Activated CD4-positive, CD25-positive, alpha-beta regulatory T cell treated with anti-CD3 and anti-CD28 coated beads, Interleukin-2, amount 50 U/mL, for 72 hours (primary cell): ENCODE results near the gene FLNB.

ENCODE experiments used
- DNase-seq: peaks from one replicate; pipeline ENCODE4 v3.0.0; 2021

Gene FLNB

GRCh38 chr3:58116985-58117384 lies 108.8 kb downstream of the FLNB start:
- no peak for DNase-seq

- no peak for DNase-seq
Measured at GRCh38 chr3:58117561-58118181, 109.4 kb downstream of the FLNB start.

GRCh38 chr3:58119186-58119585 lies 111.0 kb downstream of the FLNB start:
- no peak for DNase-seq

GRCh38 chr3:58120075-58120812 lies 112.0 kb downstream of the FLNB start:
- DNase-seq, result no peak

- DNase-seq, result no peak
Measured at GRCh38 chr3:58121183-58121582, 113.0 kb downstream of the FLNB start.

- DNase-seq, result no peak
Measured at GRCh38 chr3:58122936-58123700, 114.9 kb downstream of the FLNB start.

- no peak for DNase-seq
Measured at GRCh38 chr3:58124387-58124786, 116.2 kb downstream of the FLNB start.

- DNase-seq, result no peak
Measured at GRCh38 chr3:58129041-58129770, 121.0 kb downstream of the FLNB start.

- no peak for DNase-seq
Measured at GRCh38 chr3:58130591-58130990, 122.4 kb downstream of the FLNB start.

- DNase-seq, result no peak
Measured at GRCh38 chr3:58131101-58131825, 123.0 kb downstream of the FLNB start.

GRCh38 chr3:58132850-58133249 lies 124.6 kb downstream of the FLNB start:
- no peak for DNase-seq

GRCh38 chr3:58134468-58134867 lies 126.2 kb downstream of the FLNB start:
- DNase-seq, result no peak

- no peak for DNase-seq
Measured at GRCh38 chr3:58135712-58136543, 127.7 kb downstream of the FLNB start.

GRCh38 chr3:58137306-58137705 lies 129.1 kb downstream of the FLNB start:
- DNase-seq, result no peak

- no peak for DNase-seq
Measured at GRCh38 chr3:58141766-58142345, 133.6 kb downstream of the FLNB start.

- no peak for DNase-seq
Measured at GRCh38 chr3:58143417-58144055, 135.3 kb downstream of the FLNB start.

- DNase-seq, result no peak
Measured at GRCh38 chr3:58144478-58145325, 136.5 kb downstream of the FLNB start.

- DNase-seq, result no peak
Measured at GRCh38 chr3:58148049-58148448, 139.8 kb downstream of the FLNB start.

GRCh38 chr3:58150130-58150809 lies 142.0 kb downstream of the FLNB start:
- DNase-seq, result no peak
